ENCODE data around the gene CARD19. TPM values are rescaled to one million over a fixed set of nuclear protein-coding genes. Genes with fewer than 3 reads are reported as not detected.
A peak's percentile ranks its signal among the peaks of the same experiment; 100 is the strongest.

The CARD19 gene
- total and polyA plus RNA-seq, 9 donors = 5.0 to 67.6 (median 44.7) TPM

GRCh38 chr9:93082841-93083411 is 13.1 kb upstream of the CARD19 start:
- TF ChIP-seq POLR2A (IDR thresholded peaks at IDR 0.05) (no peak), CTCF (IDR thresholded peaks at IDR 0.05) (no peak), EP300 (IDR thresholded peaks at IDR 0.05) (no peak)
- WGBS, 3 donors = 71 to 77% (median 76%) methylated on average over 18 of the region's 18 CpGs
- DNase-seq = peak in 4 of 5 donors; percentile 5 to 28 (median 12)
- no peak overlapping the region for H3K27ac ChIP-seq
- no peaks in the 10 kb centered on the region for H3K27me3 ChIP-seq
- no peak overlapping the region for H3K4me3 ChIP-seq
- no peaks in the 10 kb centered on the region for H3K36me3 ChIP-seq
- intact Hi-C loops (cut with DNase I) = no loop called here
- H3K4me1 ChIP-seq (ENCODE audit: insufficient read depth) = no peaks in the 10 kb centered on the region
- H3K9me3 ChIP-seq = no peaks in the 10 kb centered on the region

GRCh38 chr9:93083592-93084470 is 12.2 kb upstream of the CARD19 start:
- Histone ChIP-seq H3K27me3 (no peaks in the 10 kb centered on the region), H3K4me1 (ENCODE audit: insufficient read depth) (no peaks in the 10 kb centered on the region), H3K9me3 (no peaks in the 10 kb centered on the region), H3K4me3 (no peak overlapping the region), H3K36me3 (no peaks in the 10 kb centered on the region), H3K27ac (no peak overlapping the region)
- intact Hi-C loops (cut with DNase I) = no loop called here
- WGBS, 3 donors = 84 to 85% (median 85%) methylated on average over 8 of the region's 8 CpGs
- DNase-seq = peak in 3 of 5 donors; percentile 5 to 22 (median 10)
- TF ChIP-seq CTCF (IDR thresholded peaks at IDR 0.05) (no peak), POLR2A (IDR thresholded peaks at IDR 0.05) (no peak), EP300 (IDR thresholded peaks at IDR 0.05) (no peak)

DNA sequence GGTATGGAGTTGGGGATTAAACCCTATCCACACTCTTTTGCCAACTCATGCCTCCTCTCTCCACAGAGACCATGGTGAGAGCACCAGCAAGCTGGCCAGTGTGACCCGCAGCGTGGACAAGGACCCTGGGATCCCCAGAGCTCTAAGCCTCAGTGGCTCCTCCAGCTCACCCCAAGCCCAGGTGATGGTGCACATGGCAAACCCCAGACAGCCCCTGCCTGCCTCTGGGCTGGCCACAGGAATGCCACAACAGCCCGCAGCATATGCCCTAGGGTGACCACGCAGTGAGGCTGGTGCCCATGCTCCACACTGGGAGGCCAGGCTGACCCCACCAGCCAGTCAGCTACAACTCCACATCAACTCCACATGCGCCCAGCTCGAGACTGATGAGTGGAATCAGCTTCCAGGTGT is 11.5 kb upstream of the CARD19 start:
- Histone ChIP-seq H3K27me3 (no peaks in the 10 kb centered on the region), H3K9me3 (no peaks in the 10 kb centered on the region), H3K27ac (no peak overlapping the region), H3K36me3 (no peaks in the 10 kb centered on the region), H3K4me3 (no peak overlapping the region), H3K4me1 (ENCODE audit: insufficient read depth) (no peaks in the 10 kb centered on the region)
- whole genome bisulfite sequencing, 3 donors = 92 to 97% (median 94%) methylated on average over 6 of the region's 6 CpGs
- intact Hi-C loops (cut with DNase I) = no loop called here
- TF ChIP-seq EP300 (IDR thresholded peaks at IDR 0.05) (no peak), CTCF (IDR thresholded peaks at IDR 0.05) (no peak), POLR2A (IDR thresholded peaks at IDR 0.05) (no peak)
- DNase-seq = peak; percentile 6 to 20 (median 13)

- no peaks in the 10 kb centered on the region for H3K36me3 ChIP-seq
- TF ChIP-seq EP300 (IDR thresholded peaks at IDR 0.05) (no peak), POLR2A (IDR thresholded peaks at IDR 0.05) (no peak), CTCF (IDR thresholded peaks at IDR 0.05) (no peak)
- no peak overlapping the region for H3K27ac ChIP-seq
- intact Hi-C loops (cut with DNase I) = no loop called here
- WGBS, 3 donors = 94 to 100% (median 96%) methylated on average over 4 of the region's 4 CpGs
- no peak overlapping the region for H3K4me3 ChIP-seq
- H3K9me3 ChIP-seq = no peaks in the 10 kb centered on the region
- H3K27me3 ChIP-seq = no peaks in the 10 kb centered on the region
- no peaks in the 10 kb centered on the region for H3K4me1 ChIP-seq (ENCODE audit: insufficient read depth)
- peak in 3 of 5 donors; percentile 7 to 17 (median 11) for DNase-seq
Observed at GRCh38 chr9:93085676-93086075, 10.3 kb upstream of the CARD19 start.

Data from ovary (tissue), 9 donors.